Ovary (tissue), 9 donors: ENCODE measurements around the gene KCMF1. TPM values are rescaled to one million over a fixed set of nuclear protein-coding genes. Genes with fewer than 3 reads are reported as not detected.

ENCODE experiments used
- DNase-seq, 5 donors: peaks; one replicate each; pipeline ENCODE4 v3.0.0-alpha.2; 2019 to 2020
- H3K27ac ChIP-seq, 2 donors: fragments of 200-600 bp; one replicate each; pipeline versions ENCODE4 v1.5.1 to v1.8.0; 2019 to 2022
- H3K27me3 ChIP-seq: fragments of 200-600 bp; one replicate; pipeline ENCODE4 v1.8.0; 2022
- H3K36me3 ChIP-seq: fragments of 200-600 bp; sonication (generic); one replicate; pipeline ENCODE4 v1.5.1; 2019
- H3K4me1 ChIP-seq: one replicate; pipeline ENCODE4 v1.8.1; 2013; ENCODE audit warnings: mild to moderate bottlenecking, moderate library complexity; ENCODE audit not compliant: insufficient read depth
- H3K4me3 ChIP-seq: fragments of 200-600 bp; sonication (generic); one replicate; pipeline ENCODE4 v1.5.1; 2017
- H3K9me3 ChIP-seq, 2 donors: fragments of 200-600 bp in 1 of 2; sonication (generic) in 1 of 2; one replicate each; pipeline versions ENCODE4 v1.5.1 to v1.8.1; 2013 to 2019; ENCODE audit warnings: mild to moderate bottlenecking in 1 of 2, moderate library complexity in 1 of 2
- CTCF ChIP-seq, 3 donors: fragments of 450-650 bp in 2 of 3; fragments of 200-600 bp in 1 of 3; IDR thresholded peaks; one replicate each; pipeline versions ENCODE4 v1.5.1 to v1.8.0; 2016 to 2022; ENCODE audit warnings: antibody characterized with exemption in 3 of 3, mild to moderate bottlenecking in 1 of 3
- EP300 ChIP-seq: sonication (generic); formaldehyde crosslinking; IDR thresholded peaks from one replicate; pipeline ENCODE4 v1.6.1; 2017; ENCODE audit warnings: antibody characterized with exemption
- POLR2A ChIP-seq: fragments of 450-650 bp; IDR thresholded peaks from one replicate; pipeline ENCODE4 v1.6.1; 2017; ENCODE audit warnings: antibody characterized with exemption, mild to moderate bottlenecking, moderate library complexity
- WGBS, 3 donors: extraction: QIAGEN DNeasy Blood & Tissue Kit in 1 of 3; methylation state at CpG; one replicate each; pipeline versions ENCODE4 v1.1.5 to v1.1.7; 2013 to 2017; 5-methylcytosine and 5-hydroxymethylcytosine counted together
- intact Hi-C, 4 donors: fragments of 100-400 bp; cut with DNase I; formaldehyde crosslinking; loops; one replicate each; pipeline versions ENCODE4 v1.11.0 to v1.15.1; 2022 to 2023
- polyA plus RNA-seq, 2 donors: library from polyadenylated mRNA; stranded (reverse); fragments of 200-250 nt in 1 of 2; fragments of 350-450 nt in 1 of 2; fragmentation: Illumina TruSeq in 1 of 2; extraction: RNeasy Lipid Tissue Mini Kit (QIAGEN cat#74804) in 1 of 2; gene quantifications; one replicate each; pipeline ENCODE4 v1.2.3, GENCODE V29; 2013 to 2014
- total RNA-seq, 7 donors: library from RNA; depleted of rRNA in 2 of 7; stranded (reverse); fragments of >200 nt in 2 of 7; fragmentation: NEBNext Ultra II Directional in 3 of 7; extraction: Animal tissue kit (Norgen Biotek cat#: 25700) in 3 of 7; gene quantifications; one replicate each; pipeline versions ENCODE4 v1.1.0 to v1.2.4, GENCODE V29; 2016 to 2023
- donor health status: DM: no; HTN: no; CAD: no; lungs with moderate emphysema.
- donor health status: DM: no; HTN: no; CAD: no.
- donor health status: Bipolar disorder and iron deficiency.
- donor health status: DM: yes; HTN: yes; CAD: no.
- donor health status: DM: no; HTN: no; CAD: no.
- donor health status: DM: yes; HTN: yes; CAD: no.

Gene KCMF1
- total and polyA plus RNA-seq, 9 donors, result 21.9 to 58.7 (median 53.3) TPM

- TF ChIP-seq CTCF (IDR thresholded peaks at IDR 0.05) (no peak), POLR2A (no peak)
- intact Hi-C loops, result no loop called here
- Histone ChIP-seq H3K4me3 (no peak overlapping the region), H3K27ac (no peak overlapping the region), H3K9me3 (no peaks in the 10 kb centered on the region), H3K27me3 (no peaks in the 10 kb centered on the region), H3K4me1 (peaks cover 7% of the 10 kb centered on the region), H3K36me3 (no peaks in the 10 kb centered on the region)
- 89 to 94% (median 94%) methylated on average over 3 of the region's 3 CpGs for WGBS, 3 donors
- DNase-seq, result no peak
Observed at GRCh38 chr2:85011098-85011497, 40.1 kb downstream of the KCMF1 start.

GRCh38 chr2:85011747-85012146 is 40.8 kb downstream of the KCMF1 start:
- no peak overlapping the region for H3K4me3 ChIP-seq
- 78 to 89% (median 79%) methylated on average over 3 of the region's 3 CpGs for WGBS, 3 donors
- no peak overlapping the region for H3K27ac ChIP-seq
- TF ChIP-seq EP300 (no peak), POLR2A (no peak), CTCF (IDR thresholded peaks at IDR 0.05) (no peak)
- DNase-seq, result no peak
- H3K27me3 ChIP-seq, result no peaks in the 10 kb centered on the region
- H3K4me1 ChIP-seq, result peaks cover 9% of the 10 kb centered on the region
- intact Hi-C loops, result no loop called here
- H3K9me3 ChIP-seq, result no peaks in the 10 kb centered on the region
- H3K36me3 ChIP-seq, result no peaks in the 10 kb centered on the region

- intact Hi-C loops, result no loop called here
- H3K4me1 ChIP-seq, result peaks cover 9% of the 10 kb centered on the region
Observed at GRCh38 chr2:85012431-85012830, 41.5 kb downstream of the KCMF1 start.

GRCh38 chr2:85012855-85013254 is 41.9 kb downstream of the KCMF1 start:
- TF ChIP-seq EP300 (no peak), POLR2A (no peak), CTCF (IDR thresholded peaks at IDR 0.05) (no peak)
- no peaks in the 10 kb centered on the region for H3K9me3 ChIP-seq
- intact Hi-C loops, result no loop called here
- H3K27me3 ChIP-seq, result no peaks in the 10 kb centered on the region
- no peak overlapping the region for H3K27ac ChIP-seq
- DNase-seq, result no peak
- no peaks in the 10 kb centered on the region for H3K36me3 ChIP-seq
- peaks cover 9% of the 10 kb centered on the region for H3K4me1 ChIP-seq
- H3K4me3 ChIP-seq, result no peak overlapping the region
- 98 to 100% (median 100%) methylated on average over 1 of the region's 1 CpG for WGBS, 3 donors

More at GRCh38 chr2:85012431-85012830, 41.5 kb downstream of the KCMF1 start:
- Histone ChIP-seq H3K27me3 (no peaks in the 10 kb centered on the region), H3K27ac (no peak overlapping the region), H3K9me3 (no peaks in the 10 kb centered on the region), H3K4me3 (no peak overlapping the region), H3K36me3 (no peaks in the 10 kb centered on the region)
- TF ChIP-seq POLR2A, result no peak
- WGBS, 3 donors, result 89 to 94% (median 91%) methylated on average over 4 of the region's 4 CpGs
- DNase-seq, result no peak

- peaks cover 9% of the 10 kb centered on the region for H3K4me1 ChIP-seq
- no peak for DNase-seq
- no peak overlapping the region for H3K4me3 ChIP-seq
- TF ChIP-seq EP300 (no peak), CTCF (IDR thresholded peaks at IDR 0.05) (peak in 1 of 3 donors; percentile 21), POLR2A (no peak)
- intact Hi-C loops, result no loop called here
- no peaks in the 10 kb centered on the region for H3K36me3 ChIP-seq
- H3K27ac ChIP-seq, result no peak overlapping the region
- WGBS, 3 donors, result 11 to 19% (median 16%) methylated on average over 7 of the region's 7 CpGs
- H3K9me3 ChIP-seq, result no peaks in the 10 kb centered on the region
- H3K27me3 ChIP-seq, result no peaks in the 10 kb centered on the region
Observed at GRCh38 chr2:85015653-85016360, 44.8 kb downstream of the KCMF1 start.
